T-helper 22 cell (primary cell): ENCODE measurements around the gene NPEPL1.

Source experiments
- DNase-seq: peaks from one replicate; pipeline ENCODE4 v3.0.0-alpha.2; 2020; ENCODE audit warnings: low read depth

Gene NPEPL1

GRCh38 chr20:58701431-58702160 is 9.0 kb downstream of the NPEPL1 start:
- DNase-seq, result no peak

GRCh38 chr20:58702161-58702510 is 9.5 kb downstream of the NPEPL1 start:
- DNase-seq, result no peak

GRCh38 chr20:58702859-58703648 is 10.5 kb downstream of the NPEPL1 start:
- DNase-seq, result no peak

GRCh38 chr20:58703765-58704371 is 11.3 kb downstream of the NPEPL1 start:
- no peak for DNase-seq

- DNase-seq, result no peak
These were observed 12.8 kb downstream of the NPEPL1 start for GRCh38 chr20:58705208-58705926.

GRCh38 chr20:58706150-58706892 is 13.7 kb downstream of the NPEPL1 start:
- DNase-seq, result no peak

- DNase-seq, result no peak
These were observed 14.5 kb downstream of the NPEPL1 start for GRCh38 chr20:58706975-58707681.

GRCh38 chr20:58707770-58708169 is 15.2 kb downstream of the NPEPL1 start:
- no peak for DNase-seq

- DNase-seq, result no peak
These were observed 15.8 kb downstream of the NPEPL1 start for GRCh38 chr20:58708246-58708931.

- DNase-seq, result no peak
These were observed 16.6 kb downstream of the NPEPL1 start for GRCh38 chr20:58709013-58709702.

- no peak for DNase-seq
These were observed 17.1 kb downstream of the NPEPL1 start for GRCh38 chr20:58709703-58710039.

GRCh38 chr20:58710481-58711265 is 18.1 kb downstream of the NPEPL1 start:
- DNase-seq, result no peak

- no peak for DNase-seq
These were observed 18.9 kb downstream of the NPEPL1 start for GRCh38 chr20:58711266-58712051.

- no peak for DNase-seq
These were observed 19.7 kb downstream of the NPEPL1 start for GRCh38 chr20:58712151-58712791.

- DNase-seq, result no peak
These were observed 20.5 kb downstream of the NPEPL1 start for GRCh38 chr20:58712806-58713731.

GRCh38 chr20:58713801-58714339 is 21.3 kb downstream of the NPEPL1 start:
- no peak for DNase-seq
